ENCODE measurements around the gene TMEM53.
A peak's percentile ranks its signal among the peaks of the same experiment; 100 is the strongest.

TMEM53 gene

GRCh38 chr1:44646261-44647110 lies 27.8 kb downstream of the TMEM53 start:
- no peak for DNase-seq

- peak; percentile 80 for DNase-seq
Measured at GRCh38 chr1:44645476-44646244, 28.6 kb downstream of the TMEM53 start.

GRCh38 chr1:44644806-44645205 lies 29.5 kb downstream of the TMEM53 start:
- DNase-seq, result no peak

- peak; percentile 82 for DNase-seq
Measured at GRCh38 chr1:44643721-44644334, 30.5 kb downstream of the TMEM53 start.

GRCh38 chr1:44642925-44643324 lies 31.4 kb downstream of the TMEM53 start:
- no peak for DNase-seq

- DNase-seq, result no peak
Measured at GRCh38 chr1:44642255-44642654, 32.0 kb downstream of the TMEM53 start.

GRCh38 chr1:44641126-44642102 lies 32.9 kb downstream of the TMEM53 start:
- DNase-seq, result no peak

GRCh38 chr1:44640200-44640853 lies 34.0 kb downstream of the TMEM53 start:
- no peak for DNase-seq

GRCh38 chr1:44637702-44638411 lies 36.4 kb downstream of the TMEM53 start:
- no peak for DNase-seq

- DNase-seq, result peak; percentile 37
Measured at GRCh38 chr1:44636688-44637598, 37.3 kb downstream of the TMEM53 start.

- DNase-seq, result no peak
Measured at GRCh38 chr1:44636083-44636687, 38.1 kb downstream of the TMEM53 start.

GRCh38 chr1:44635439-44635838 lies 38.8 kb downstream of the TMEM53 start:
- DNase-seq, result no peak

GRCh38 chr1:44634606-44635189 lies 39.6 kb downstream of the TMEM53 start:
- no peak for DNase-seq

GRCh38 chr1:44632598-44632997 lies 41.7 kb downstream of the TMEM53 start:
- DNase-seq, result peak; percentile 30

GRCh38 chr1:44631647-44632539 lies 42.4 kb downstream of the TMEM53 start:
- peak; percentile 93 for DNase-seq

- DNase-seq, result no peak
Measured at GRCh38 chr1:44631333-44631646, 43.0 kb downstream of the TMEM53 start.

GRCh38 chr1:44630116-44630515 lies 44.2 kb downstream of the TMEM53 start:
- DNase-seq, result no peak
